ENCODE measurements around the gene DDIT4. TPM values are rescaled to one million over a fixed set of nuclear protein-coding genes. Genes with fewer than 3 reads are reported as not detected.
"Not testable (repeated sequence)": the region's sequence is repeated elsewhere in the genome, so short reads cannot be mapped to it uniquely, and the experiment has no call there.

The DDIT4 gene
- total RNA-seq, 1 experiment from 2014 or later = 56.8 TPM

- DNase-seq (ENCODE audit: low read depth) = no peak
Measured at GRCh38 chr10:72267819-72268399, 5.8 kb upstream of the DDIT4 start.

- DNase-seq (ENCODE audit: low read depth) = not testable (repeated sequence)
Measured at GRCh38 chr10:72268475-72269200, 5.1 kb upstream of the DDIT4 start.

- no peak for DNase-seq (ENCODE audit: low read depth)
Measured at GRCh38 chr10:72270607-72271281, 3.0 kb upstream of the DDIT4 start.

- peak; percentile 85 for DNase-seq (ENCODE audit: low read depth)
Measured at GRCh38 chr10:72272689-72273409, 875 bp upstream of the DDIT4 start.

GRCh38 chr10:72274213-72274729, 547 bp downstream of the DDIT4 start:
- DNase-seq (ENCODE audit: low read depth) = no peak

- no peak for DNase-seq (ENCODE audit: low read depth)
Measured at GRCh38 chr10:72274730-72275350, 1.1 kb downstream of the DDIT4 start.

- DNase-seq (ENCODE audit: low read depth) = no peak
Measured at GRCh38 chr10:72275351-72276012, 1.8 kb downstream of the DDIT4 start.

GRCh38 chr10:72276013-72276387, 2.3 kb downstream of the DDIT4 start:
- DNase-seq (ENCODE audit: low read depth) = peak; percentile 37

GRCh38 chr10:72276421-72277339, 3.0 kb downstream of the DDIT4 start:
- peak; percentile 46 for DNase-seq (ENCODE audit: low read depth)

- DNase-seq (ENCODE audit: low read depth) = no peak
Measured at GRCh38 chr10:72277340-72277995, 3.7 kb downstream of the DDIT4 start.

- no peak for DNase-seq (ENCODE audit: low read depth)
Measured at GRCh38 chr10:72277996-72278667, 4.4 kb downstream of the DDIT4 start.

GRCh38 chr10:72278668-72279393, 5.1 kb downstream of the DDIT4 start:
- no peak for DNase-seq (ENCODE audit: low read depth)

GRCh38 chr10:72279587-72279986, 5.9 kb downstream of the DDIT4 start:
- not testable (repeated sequence) for DNase-seq (ENCODE audit: low read depth)

- no peak for DNase-seq (ENCODE audit: low read depth)
Measured at GRCh38 chr10:72283131-72283530, 9.4 kb downstream of the DDIT4 start.

- DNase-seq (ENCODE audit: low read depth) = no peak
Measured at GRCh38 chr10:72285972-72286521, 12.3 kb downstream of the DDIT4 start.

GRCh38 chr10:72291019-72291532, 17.4 kb downstream of the DDIT4 start:
- peak; percentile 43 for DNase-seq (ENCODE audit: low read depth)

GRCh38 chr10:72292223-72292691, 18.5 kb downstream of the DDIT4 start:
- peak; percentile 69 for DNase-seq (ENCODE audit: low read depth)

Measured in M059J (cell line).